Erythroblast (primary cell): ENCODE data around the gene ZDHHC1.
"Not testable (repeated sequence)": the region's sequence is repeated elsewhere in the genome, so short reads cannot be mapped to it uniquely, and the experiment has no call there.

Source experiments
- DNase-seq, 2 experiments: peaks; one replicate each; lab custom pipeline; 2025; lab: John Stamatoyannopoulos, UW
- GATA1 ChIP-seq: IDR thresholded peaks from 2 replicates; pipeline ENCODE4 v1.6.1; 2011; ENCODE audit warnings: low read depth, mild to moderate bottlenecking, control low read depth, low read length, moderate library complexity
- POLR2A ChIP-seq: IDR thresholded peaks from 2 replicates; pipeline ENCODE4 v1.6.1; 2011; ENCODE audit warnings: mild to moderate bottlenecking, low read length

Gene ZDHHC1

DNA sequence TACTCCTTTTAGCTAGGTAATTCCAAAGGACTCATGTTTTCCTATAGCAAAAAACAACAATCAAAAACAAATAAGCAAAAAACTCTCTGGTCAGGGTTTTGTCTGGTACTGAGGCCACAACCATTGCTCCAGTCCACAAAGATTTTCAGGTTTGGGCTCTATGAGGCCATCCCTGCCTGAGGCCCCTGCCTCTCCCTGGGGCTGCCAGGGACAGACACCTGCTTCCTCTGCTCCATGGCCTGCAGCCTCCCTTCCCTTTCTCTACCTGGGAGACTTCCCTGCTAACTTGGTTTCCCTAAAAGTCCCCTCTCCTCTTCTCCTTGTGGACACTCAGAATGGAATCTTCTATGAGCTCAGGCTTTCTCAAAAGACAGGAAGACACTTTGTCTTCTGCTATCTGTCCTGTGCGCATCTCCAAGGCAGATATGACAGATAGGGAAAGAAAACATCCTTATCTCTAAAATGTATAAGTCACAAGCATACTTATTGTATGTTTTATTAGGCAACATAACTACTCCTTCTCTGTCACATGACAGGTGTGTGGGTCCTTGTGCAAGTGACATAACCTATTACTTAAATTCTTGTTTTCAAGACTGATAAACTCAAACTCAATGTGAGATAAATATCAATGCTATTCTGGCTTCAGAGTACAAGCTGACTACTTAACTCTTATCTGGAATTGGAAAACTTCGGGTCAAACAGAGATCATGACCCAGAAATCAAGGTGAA lies 1.2 kb upstream of the ZDHHC1 start:
- no peak for DNase-seq
- TF ChIP-seq GATA1 (no peak), POLR2A (no peak)

- DNase-seq = not testable (repeated sequence)
Measured at GRCh38 chr16:67415421-67415820, 856 bp downstream of the ZDHHC1 start.

DNA sequence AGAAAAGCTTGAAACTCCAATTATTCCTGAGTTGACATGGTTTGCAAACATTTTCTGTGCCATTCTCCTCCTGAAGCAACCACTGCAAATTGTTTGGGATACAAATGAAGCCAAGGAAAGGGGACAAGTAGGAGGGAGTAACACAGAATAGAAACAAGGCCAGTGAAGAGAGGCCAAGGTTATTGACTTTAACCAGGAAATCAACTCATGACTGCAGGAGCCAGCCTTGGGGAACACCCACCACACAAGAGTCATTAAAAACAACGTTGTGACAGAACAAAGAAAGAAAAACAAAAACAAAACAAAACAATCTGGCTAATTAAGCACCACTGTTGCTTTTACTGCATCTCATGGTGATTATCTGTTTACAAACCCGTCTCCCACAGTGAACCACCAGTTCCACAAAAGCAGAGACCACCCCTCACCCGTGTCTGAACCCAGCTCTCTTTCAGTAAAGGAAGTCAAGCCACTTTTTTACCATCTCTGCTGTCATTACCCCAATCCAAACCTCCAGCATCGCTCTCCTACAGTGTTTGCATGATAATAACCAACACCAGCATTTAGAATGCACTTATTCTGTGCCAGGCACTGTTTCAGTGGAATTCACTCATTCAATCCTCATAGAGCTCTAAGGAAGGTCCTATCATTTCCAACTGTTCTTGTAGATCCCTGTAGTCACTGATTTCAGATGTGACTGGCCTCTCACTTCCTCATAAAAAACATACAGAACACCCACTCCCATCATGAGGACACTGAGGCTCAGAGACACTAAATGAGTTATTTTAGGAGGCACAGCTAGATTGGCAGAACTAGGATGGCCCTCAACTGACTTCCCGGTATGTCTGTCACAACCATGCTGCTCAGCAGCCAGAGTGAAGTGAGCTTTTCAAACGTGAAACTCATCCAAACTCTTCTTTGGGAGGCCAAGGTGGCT lies 2.0 kb downstream of the ZDHHC1 start:
- no peak for DNase-seq
- TF ChIP-seq GATA1 (no peak), POLR2A (no peak)

DNA sequence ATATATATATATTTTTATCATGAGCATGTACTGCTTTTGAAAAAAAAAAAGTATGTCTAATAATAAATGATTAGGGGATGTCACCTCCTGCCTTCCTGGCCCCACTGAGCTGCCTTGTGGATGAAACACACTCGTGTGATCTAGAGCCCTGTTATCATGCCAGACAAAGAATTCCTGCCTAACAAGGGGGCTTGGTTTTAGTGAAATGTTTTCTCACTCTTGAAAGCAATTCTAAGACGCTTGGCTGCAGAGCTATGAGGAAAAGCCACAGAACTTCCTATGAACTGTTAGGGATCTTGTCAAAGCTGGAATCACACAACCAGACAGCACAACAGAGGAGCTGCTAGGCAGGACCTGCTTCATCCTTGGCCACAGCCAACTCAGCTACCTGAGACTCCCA lies 4.0 kb downstream of the ZDHHC1 start:
- TF ChIP-seq POLR2A (no peak), GATA1 (no peak)
- no peak for DNase-seq

DNA sequence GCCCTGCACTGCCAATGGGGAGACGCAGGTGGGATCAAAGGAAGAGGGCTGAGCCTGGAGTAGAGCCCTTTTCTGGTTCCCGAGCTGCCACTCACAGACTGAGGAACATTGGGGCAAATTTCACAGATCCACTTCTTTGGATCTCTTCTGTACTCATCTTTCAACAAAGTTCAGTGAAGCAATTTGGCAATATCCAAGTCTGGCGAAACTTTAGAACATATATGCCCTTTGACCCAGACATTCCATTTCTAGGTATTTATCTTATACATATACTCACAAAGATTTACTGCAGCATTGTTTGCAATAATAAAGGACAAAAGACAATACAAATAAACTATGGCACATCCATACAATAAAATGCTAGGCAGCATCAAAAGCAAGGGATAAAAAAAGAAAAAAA lies 4.9 kb downstream of the ZDHHC1 start:
- no peak for DNase-seq
- TF ChIP-seq GATA1 (no peak), POLR2A (no peak)

DNA sequence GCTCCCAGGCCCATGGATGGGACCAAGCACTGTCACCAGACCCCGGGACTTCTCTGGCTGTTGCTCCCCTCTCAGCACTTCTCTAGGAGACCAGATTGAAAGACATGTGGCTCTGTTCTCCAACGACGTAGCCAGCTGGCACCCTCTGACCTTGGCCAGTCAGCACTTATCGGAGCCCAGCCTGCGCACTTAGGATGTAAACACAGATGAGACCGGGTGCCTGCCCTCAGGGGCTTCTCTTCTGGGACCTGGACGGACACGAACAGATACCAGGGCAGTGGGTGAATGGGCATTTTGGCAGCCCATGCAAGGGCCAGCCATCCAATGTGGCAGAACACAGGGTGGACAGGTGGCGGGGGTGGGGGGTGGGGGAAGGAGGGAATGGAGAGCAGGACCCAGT lies 6.6 kb downstream of the ZDHHC1 start:
- DNase-seq = no peak
- TF ChIP-seq GATA1 (no peak), POLR2A (no peak)

DNA sequence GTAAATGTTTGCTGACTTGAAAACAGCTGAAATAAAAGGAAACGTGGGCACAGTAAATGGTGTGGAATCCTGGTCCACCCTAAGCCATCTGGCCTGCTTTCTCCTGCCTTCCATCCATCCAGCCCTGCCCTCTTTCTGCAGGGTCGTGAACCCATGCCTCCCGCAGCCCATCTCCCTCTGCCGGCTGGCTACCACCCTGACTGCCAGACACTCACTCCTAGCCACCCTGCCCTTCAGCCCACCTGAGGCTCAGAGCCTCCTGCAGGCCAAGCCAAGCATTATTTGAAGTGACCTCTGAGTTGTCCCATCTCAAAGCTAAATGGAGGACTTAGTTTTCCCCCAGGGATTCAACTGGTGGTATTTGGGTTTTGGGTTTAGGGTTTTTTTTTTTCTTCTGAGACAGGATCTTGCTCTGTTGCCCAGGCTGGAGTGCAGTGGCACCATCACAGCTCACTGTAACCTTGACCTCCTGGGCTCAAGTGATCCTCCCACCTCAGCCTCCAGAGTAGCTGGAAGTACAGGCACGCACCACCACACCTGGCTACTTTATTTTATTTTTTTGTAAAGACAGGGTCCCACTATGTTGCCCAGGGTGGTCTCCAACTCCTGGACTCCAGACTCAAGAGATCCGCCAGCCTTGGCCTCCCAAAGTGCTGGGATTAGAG lies 8.4 kb downstream of the ZDHHC1 start:
- DNase-seq = no peak
- TF ChIP-seq GATA1 = no peak
- TF ChIP-seq POLR2A = no peak

DNA sequence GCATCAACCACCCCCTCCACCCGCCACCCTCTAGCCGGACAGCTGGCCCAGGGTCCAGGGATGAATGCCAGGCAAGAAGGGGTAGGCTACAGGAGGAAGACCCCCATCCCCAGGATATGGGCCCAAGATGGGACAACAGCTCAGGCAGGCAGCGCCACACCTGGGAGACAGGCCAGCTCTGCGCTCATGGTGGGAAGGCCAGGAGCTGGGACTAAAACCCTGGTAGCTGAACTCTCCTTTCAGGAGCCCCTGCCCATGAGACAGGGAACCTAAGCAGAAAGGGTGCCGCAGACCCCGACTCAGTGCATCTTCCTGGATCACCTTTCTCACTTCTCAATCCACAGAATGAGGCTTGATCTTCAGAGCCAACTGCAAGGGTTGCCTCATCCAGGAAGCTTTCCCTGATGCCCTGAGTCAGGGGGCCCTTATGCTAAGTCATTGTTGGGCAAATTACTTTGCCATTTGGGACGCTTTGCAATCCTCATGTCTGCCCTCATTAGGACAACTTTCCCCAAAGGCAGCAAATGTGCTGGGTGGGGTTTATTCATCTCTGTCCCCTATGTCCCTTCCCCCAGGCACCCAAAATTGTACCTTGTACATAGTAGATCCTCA lies 9.0 kb downstream of the ZDHHC1 start:
- TF ChIP-seq GATA1 (no peak), POLR2A (no peak)

DNA sequence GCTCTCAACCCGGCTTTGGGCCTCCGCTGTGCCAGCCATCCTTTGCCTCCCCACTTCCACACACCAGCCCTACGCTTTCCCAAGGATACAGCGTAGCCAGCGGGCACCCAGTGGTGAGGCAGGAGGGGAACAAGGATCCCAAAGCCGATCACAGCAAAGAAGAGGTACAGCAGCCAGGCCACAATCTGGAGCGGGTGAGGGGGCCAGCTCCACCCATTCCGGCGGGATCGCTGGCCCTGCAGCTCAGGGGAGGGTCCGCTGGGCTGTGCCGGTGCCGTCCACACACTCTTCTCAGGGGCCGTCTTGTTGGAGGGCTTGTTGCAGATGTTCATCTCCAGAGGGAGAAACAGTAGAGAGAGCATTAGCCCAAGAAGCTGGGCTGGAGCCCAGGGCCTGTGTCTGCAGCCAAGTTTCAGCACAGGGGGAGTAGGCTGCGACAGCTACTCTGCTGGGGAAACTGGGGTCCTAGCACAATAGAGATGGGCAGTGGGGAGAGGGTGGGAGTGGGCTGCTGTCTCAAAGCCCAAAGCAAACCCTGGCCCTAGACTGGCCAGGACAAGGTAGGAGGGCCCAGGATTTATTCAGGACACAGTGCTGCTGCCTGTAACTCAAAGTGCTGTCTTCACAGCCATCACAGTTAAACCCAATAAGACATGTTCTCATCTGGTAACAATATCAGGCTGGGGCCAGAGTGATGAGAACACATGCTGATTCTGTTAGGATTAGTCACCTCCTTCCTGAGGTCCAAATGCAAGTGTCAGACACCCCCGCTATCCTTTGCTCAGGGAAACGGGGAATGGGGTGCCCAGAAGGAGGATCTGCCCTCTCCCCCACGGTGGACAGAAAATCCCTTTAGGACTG lies 9.9 kb downstream of the ZDHHC1 start:
- no peak for DNase-seq
- TF ChIP-seq GATA1 = no peak
- no peak for TF ChIP-seq POLR2A

More for the DNA sequence above, 9.0 kb downstream of the ZDHHC1 start:
- DNase-seq = no peak

GRCh38 chr16:67405336-67405735 lies 10.9 kb downstream of the ZDHHC1 start:
- TF ChIP-seq GATA1 (no peak), POLR2A (no peak)
- no peak for DNase-seq

DNA sequence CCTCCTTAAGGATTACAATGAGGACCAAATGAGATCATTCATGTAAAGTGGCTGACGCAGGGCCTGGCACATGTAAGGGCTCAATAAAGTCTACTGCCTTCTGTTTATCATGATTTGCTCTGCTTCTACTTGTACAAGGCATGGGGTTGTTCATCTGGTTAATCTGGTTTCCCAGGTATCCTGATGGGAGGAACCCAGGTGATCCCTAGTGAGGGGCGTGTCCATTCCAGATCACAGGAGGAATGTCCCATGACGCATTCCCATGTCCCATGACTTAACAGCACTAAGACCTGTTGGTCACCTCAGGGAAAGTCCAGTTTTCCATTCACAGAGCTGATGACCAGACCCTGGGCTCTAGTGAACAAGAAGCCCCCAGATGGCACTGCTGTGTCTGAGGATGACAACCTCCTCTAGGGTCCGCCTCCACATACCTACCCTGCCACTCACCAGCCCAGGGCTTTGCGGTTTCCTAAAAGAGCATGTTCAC lies 11.5 kb downstream of the ZDHHC1 start:
- DNase-seq = no peak
- no peak for TF ChIP-seq POLR2A

DNA sequence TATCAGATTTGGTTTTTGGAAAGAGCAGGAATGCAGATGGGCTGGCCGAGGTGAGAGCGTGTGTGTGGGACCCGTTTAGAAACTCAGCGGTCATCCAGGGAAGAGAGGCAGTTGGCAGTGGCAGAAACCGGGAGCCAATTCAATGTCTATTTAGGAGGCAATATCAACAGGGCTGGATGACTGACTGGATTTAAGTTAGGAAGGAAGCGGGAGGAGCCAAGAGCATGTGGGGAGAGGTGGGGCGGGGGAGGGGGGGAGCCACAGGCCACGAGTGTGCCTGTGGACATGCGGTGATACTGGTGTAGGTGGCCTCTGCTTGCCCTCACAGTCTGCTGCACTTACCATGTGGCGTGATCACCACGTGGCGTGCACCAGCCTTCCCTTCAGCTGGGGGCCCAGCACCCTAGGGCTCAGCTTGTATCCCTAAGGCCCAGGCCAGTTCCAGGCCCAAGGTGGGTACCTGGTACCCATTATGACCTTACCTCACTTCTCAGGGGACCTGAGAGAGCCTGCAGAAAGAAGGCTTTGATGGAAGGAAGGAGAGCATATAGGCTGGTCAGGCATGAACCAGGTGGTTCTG lies 12.2 kb downstream of the ZDHHC1 start:
- DNase-seq = no peak
- TF ChIP-seq GATA1 = no peak
- TF ChIP-seq POLR2A = no peak
